GM18519 (cell line): ENCODE results near the gene ITGAX.

Experiments
- ATAC-seq: cut with Tn5 transposase; IDR thresholded peaks from one replicate; pipeline ENCODE4 v1.9.1; 2021; ENCODE audit warnings: mild to moderate bottlenecking, moderate library complexity; ENCODE audit not compliant: unreplicated experiment, low FRiP score

ITGAX gene

GRCh38 chr16:31347445-31347844 is 7.5 kb upstream of the ITGAX start:
- no peak for ATAC-seq

- ATAC-seq: no peak
These were observed 6.4 kb upstream of the ITGAX start for GRCh38 chr16:31348579-31348978.

- no peak for ATAC-seq
These were observed 4.5 kb upstream of the ITGAX start for GRCh38 chr16:31350275-31351005.

GRCh38 chr16:31351246-31351941 is 3.6 kb upstream of the ITGAX start:
- ATAC-seq: no peak

- no peak for ATAC-seq
These were observed 3.0 kb upstream of the ITGAX start for GRCh38 chr16:31351942-31352325.

- ATAC-seq: no peak
These were observed 2.4 kb upstream of the ITGAX start for GRCh38 chr16:31352376-31353115.

- no peak for ATAC-seq
These were observed 590 bp downstream of the ITGAX start for GRCh38 chr16:31355431-31356100.

GRCh38 chr16:31356566-31357323 is 1.8 kb downstream of the ITGAX start:
- ATAC-seq: no peak

- no peak for ATAC-seq
These were observed 2.5 kb downstream of the ITGAX start for GRCh38 chr16:31357324-31358109.

- no peak for ATAC-seq
These were observed 5.3 kb downstream of the ITGAX start for GRCh38 chr16:31360251-31360650.

- ATAC-seq: no peak
These were observed 6.5 kb downstream of the ITGAX start for GRCh38 chr16:31361201-31362110.

- ATAC-seq: no peak
These were observed 7.8 kb downstream of the ITGAX start for GRCh38 chr16:31362476-31363405.

- ATAC-seq: no peak
These were observed 8.7 kb downstream of the ITGAX start for GRCh38 chr16:31363721-31364120.

GRCh38 chr16:31364421-31364820 is 9.4 kb downstream of the ITGAX start:
- ATAC-seq: no peak

GRCh38 chr16:31365131-31365865 is 10.3 kb downstream of the ITGAX start:
- ATAC-seq: no peak

GRCh38 chr16:31367853-31368252 is 12.9 kb downstream of the ITGAX start:
- ATAC-seq: no peak

GRCh38 chr16:31371008-31371407 is 16.0 kb downstream of the ITGAX start:
- no peak for ATAC-seq
